Measurements from ENCODE around the gene OTOA.

DNA sequence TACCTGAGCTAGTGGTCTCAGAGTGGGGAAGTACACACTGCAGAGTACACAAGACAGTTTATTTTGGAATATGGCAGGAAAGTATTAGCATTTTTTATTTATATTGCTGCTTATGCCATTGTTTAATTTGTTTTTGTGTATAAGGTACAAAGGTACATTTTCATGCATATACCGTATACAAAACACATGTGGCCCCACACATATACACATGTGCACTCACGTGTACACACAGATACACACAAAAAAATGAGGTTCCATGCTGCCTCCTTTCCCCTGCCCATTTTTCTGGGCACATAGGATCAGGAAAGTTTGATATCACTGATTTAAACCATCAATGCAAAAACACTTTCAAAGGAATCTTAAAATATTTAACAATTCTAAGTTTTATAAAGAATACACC lies 24.3 kb upstream of the OTOA start:
- TF ChIP-seq EGR1 (IDR thresholded peaks at IDR 0.05; ENCODE audit: borderline replicate concordance, low read depth, low read length) = no peak
- TF ChIP-seq, protein P1, sequence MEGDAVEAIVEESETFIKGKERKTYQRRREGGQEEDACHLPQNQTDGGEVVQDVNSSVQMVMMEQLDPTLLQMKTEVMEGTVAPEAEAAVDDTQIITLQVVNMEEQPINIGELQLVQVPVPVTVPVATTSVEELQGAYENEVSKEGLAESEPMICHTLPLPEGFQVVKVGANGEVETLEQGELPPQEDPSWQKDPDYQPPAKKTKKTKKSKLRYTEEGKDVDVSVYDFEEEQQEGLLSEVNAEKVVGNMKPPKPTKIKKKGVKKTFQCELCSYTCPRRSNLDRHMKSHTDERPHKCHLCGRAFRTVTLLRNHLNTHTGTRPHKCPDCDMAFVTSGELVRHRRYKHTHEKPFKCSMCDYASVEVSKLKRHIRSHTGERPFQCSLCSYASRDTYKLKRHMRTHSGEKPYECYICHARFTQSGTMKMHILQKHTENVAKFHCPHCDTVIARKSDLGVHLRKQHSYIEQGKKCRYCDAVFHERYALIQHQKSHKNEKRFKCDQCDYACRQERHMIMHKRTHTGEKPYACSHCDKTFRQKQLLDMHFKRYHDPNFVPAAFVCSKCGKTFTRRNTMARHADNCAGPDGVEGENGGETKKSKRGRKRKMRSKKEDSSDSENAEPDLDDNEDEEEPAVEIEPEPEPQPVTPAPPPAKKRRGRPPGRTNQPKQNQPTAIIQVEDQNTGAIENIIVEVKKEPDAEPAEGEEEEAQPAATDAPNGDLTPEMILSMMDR (IDR thresholded peaks at IDR 0.05; ENCODE audit: control extremely low read depth in 1 of 3, insufficient read depth in 1 of 3, low read depth in 1 of 3, low read length in 3 of 3) = no peak
- TF ChIP-seq CEBPB (IDR thresholded peaks at IDR 0.05; ENCODE audit: low read depth, low read length) = no peak
- TF ChIP-seq EZH2 (IDR thresholded peaks at IDR 0.05; ENCODE audit: low read depth, low read length, severe bottlenecking) = no peak
- TF ChIP-seq POLR2A (IDR thresholded peaks at IDR 0.05; ENCODE audit: control extremely low read depth in 1 of 2, low read depth in 2 of 2, low read length in 2 of 2) = no peak
- TF ChIP-seq, protein P2, sequence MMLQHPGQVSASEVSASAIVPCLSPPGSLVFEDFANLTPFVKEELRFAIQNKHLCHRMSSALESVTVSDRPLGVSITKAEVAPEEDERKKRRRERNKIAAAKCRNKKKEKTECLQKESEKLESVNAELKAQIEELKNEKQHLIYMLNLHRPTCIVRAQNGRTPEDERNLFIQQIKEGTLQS (IDR thresholded peaks at IDR 0.05; ENCODE audit: insufficient read depth, low read depth, low read length) = no peak

All from H1 (cell line).